Esophagus (tissue), 2 donors: ENCODE measurements around the gene PTPRN. TPM values are rescaled to one million over a fixed set of nuclear protein-coding genes. Genes with fewer than 3 reads are reported as not detected.
"Not testable (repeated sequence)": the region's sequence is repeated elsewhere in the genome, so short reads cannot be mapped to it uniquely, and the experiment has no call there.

ENCODE experiments used
- H3K27ac ChIP-seq, 2 donors: one replicate each; pipeline ENCODE4 v1.5.1; 2013; ENCODE audit warnings: low read depth in 2 of 2, mild to moderate bottlenecking in 2 of 2, inconsistent platforms in 1 of 2, low read length in 1 of 2, moderate library complexity in 1 of 2
- H3K27me3 ChIP-seq, 2 donors: one replicate each; pipeline ENCODE4 v1.6.1; 2013; ENCODE audit warnings: low read length in 2 of 2, control low read depth in 1 of 2, mild to moderate bottlenecking in 1 of 2; ENCODE audit not compliant: insufficient read depth in 2 of 2, control insufficient read depth in 1 of 2
- H3K36me3 ChIP-seq, 2 donors: one replicate each; pipeline ENCODE4 v1.6.1; 2013; ENCODE audit warnings: low read length in 1 of 2; ENCODE audit not compliant: control insufficient read depth in 2 of 2, insufficient read depth in 2 of 2
- H3K4me1 ChIP-seq, 2 donors: one replicate each; pipeline ENCODE4 v1.6.1; 2013; ENCODE audit warnings: low read length in 1 of 2; ENCODE audit not compliant: control insufficient read depth in 2 of 2, insufficient read depth in 2 of 2
- H3K4me3 ChIP-seq, 2 donors: one replicate each; pipeline ENCODE4 v1.5.1; 2013; ENCODE audit warnings: low read length in 2 of 2, mild to moderate bottlenecking in 2 of 2, low read depth in 1 of 2, moderate library complexity in 1 of 2
- H3K9me3 ChIP-seq, 2 donors: one replicate each; pipeline ENCODE4 v1.6.1; 2013; ENCODE audit warnings: mild to moderate bottlenecking in 2 of 2, low read depth in 1 of 2, low read length in 1 of 2, moderate library complexity in 1 of 2; ENCODE audit not compliant: control insufficient read depth in 2 of 2, insufficient read depth in 1 of 2
- WGBS, 2 donors: extraction: QIAGEN DNeasy Blood & Tissue Kit; methylation state at CpG; one replicate each; pipeline ENCODE4 v1.1.7; 2013; 5-methylcytosine and 5-hydroxymethylcytosine counted together
- polyA plus RNA-seq, 2 donors: library from polyadenylated mRNA; stranded (reverse); fragments of 200-250 nt; gene quantifications; one replicate each; pipeline ENCODE4 v1.2.3, GENCODE V29; 2013
- donor health status: healthy with polysubstance abuse.
- donor health status: Bipolar disorder and iron deficiency.

Gene PTPRN
- polyA plus RNA-seq, 2 donors, result 0.02 to 0.14 TPM

GRCh38 chr2:219312683-219313263 is 3.6 kb upstream of the PTPRN start:
- H3K4me1 ChIP-seq, H3K36me3 ChIP-seq, H3K4me3 ChIP-seq, H3K27me3 ChIP-seq, H3K27ac ChIP-seq, H3K9me3 ChIP-seq: not testable (repeated sequence)
- WGBS, 2 donors, result 90 to 91% methylated on average over 49 of the region's 49 CpGs

- H3K27ac ChIP-seq, result no peak overlapping the region
Observed at GRCh38 chr2:219308142-219309101, 779 bp downstream of the PTPRN start.

GRCh38 chr2:219306047-219306446 is 3.2 kb downstream of the PTPRN start:
- no peak overlapping the region for H3K4me3 ChIP-seq
- H3K4me1 ChIP-seq, result peaks cover 0 to 2% of the 10 kb centered on the region in 2 donors
- no peak overlapping the region for H3K27ac ChIP-seq
- H3K9me3 ChIP-seq, result no peaks in the 10 kb centered on the region
- no peaks in the 10 kb centered on the region for H3K36me3 ChIP-seq
- WGBS, 2 donors, result 80 to 84% methylated on average over 1 of the region's 1 CpG
- H3K27me3 ChIP-seq, result peaks cover 0 to 7% of the 10 kb centered on the region in 2 donors

More at GRCh38 chr2:219308142-219309101, 779 bp downstream of the PTPRN start:
- Histone ChIP-seq H3K4me3 (no peak overlapping the region), H3K9me3 (no peaks in the 10 kb centered on the region), H3K36me3 (no peaks in the 10 kb centered on the region), H3K4me1 (peaks cover 0 to 2% of the 10 kb centered on the region in 2 donors), H3K27me3 (peaks cover 0 to 7% of the 10 kb centered on the region in 2 donors)
- WGBS, 2 donors, result 7 to 10% methylated on average over 39 to 45 of the region's 45 CpGs

- no peaks in the 10 kb centered on the region for H3K9me3 ChIP-seq
- no peak overlapping the region for H3K27ac ChIP-seq
- H3K36me3 ChIP-seq, result no peaks in the 10 kb centered on the region
- peaks cover 0 to 2% of the 10 kb centered on the region in 2 donors for H3K4me1 ChIP-seq
- H3K4me3 ChIP-seq, result no peak overlapping the region
- H3K27me3 ChIP-seq, result no peaks in the 10 kb centered on the region
- 50 to 53% methylated on average over 2 of the region's 2 CpGs for WGBS, 2 donors
Observed at GRCh38 chr2:219304223-219304622, 5.0 kb downstream of the PTPRN start.

- no peaks in the 10 kb centered on the region for H3K27me3 ChIP-seq
- H3K36me3 ChIP-seq, result no peaks in the 10 kb centered on the region
- 65 to 68% methylated on average over 11 of the region's 11 CpGs for WGBS, 2 donors
- peaks cover 0 to 3% of the 10 kb centered on the region in 2 donors for H3K4me1 ChIP-seq
- no peak overlapping the region for H3K27ac ChIP-seq
- H3K4me3 ChIP-seq, result no peak overlapping the region
- no peaks in the 10 kb centered on the region for H3K9me3 ChIP-seq
Observed at GRCh38 chr2:219302412-219302968, 6.7 kb downstream of the PTPRN start.

- H3K36me3 ChIP-seq, result no peaks in the 10 kb centered on the region
- no peaks in the 10 kb centered on the region for H3K27me3 ChIP-seq
- H3K27ac ChIP-seq, result no peak overlapping the region
- peaks cover 0 to 3% of the 10 kb centered on the region in 2 donors for H3K4me1 ChIP-seq
- no peaks in the 10 kb centered on the region for H3K9me3 ChIP-seq
- 61 to 66% methylated on average over 5 of the region's 5 CpGs for WGBS, 2 donors
- no peak overlapping the region for H3K4me3 ChIP-seq
Observed at GRCh38 chr2:219300022-219300421, 9.2 kb downstream of the PTPRN start.

GRCh38 chr2:219299372-219299760 is 9.8 kb downstream of the PTPRN start:
- H3K9me3 ChIP-seq, result no peaks in the 10 kb centered on the region
- H3K36me3 ChIP-seq, result no peaks in the 10 kb centered on the region
- no peaks in the 10 kb centered on the region for H3K27me3 ChIP-seq
- WGBS, 2 donors, result 74 to 75% methylated on average over 6 of the region's 6 CpGs
- peaks cover 0 to 3% of the 10 kb centered on the region in 2 donors for H3K4me1 ChIP-seq
- H3K4me3 ChIP-seq, result no peak overlapping the region
- no peak overlapping the region for H3K27ac ChIP-seq

GRCh38 chr2:219298759-219299371 is 10.3 kb downstream of the PTPRN start:
- Histone ChIP-seq H3K27me3 (no peaks in the 10 kb centered on the region), H3K4me1 (peaks cover 0 to 3% of the 10 kb centered on the region in 2 donors), H3K4me3 (no peak overlapping the region), H3K36me3 (no peaks in the 10 kb centered on the region), H3K27ac (no peak overlapping the region), H3K9me3 (no peaks in the 10 kb centered on the region)
- WGBS, 2 donors, result 16 to 20% methylated on average over 15 of the region's 15 CpGs

- 80 to 82% methylated on average over 14 of the region's 14 CpGs for whole genome bisulfite sequencing, 2 donors
- Histone ChIP-seq H3K27me3 (no peaks in the 10 kb centered on the region), H3K4me1 (peaks cover 0 to 3% of the 10 kb centered on the region in 2 donors)
Observed at GRCh38 chr2:219297766-219298456, 11.3 kb downstream of the PTPRN start.

More at GRCh38 chr2:219297766-219298456, 11.3 kb downstream of the PTPRN start:
- H3K4me3 ChIP-seq, result no peak overlapping the region
- no peaks in the 10 kb centered on the region for H3K36me3 ChIP-seq
- no peak overlapping the region for H3K27ac ChIP-seq
- no peaks in the 10 kb centered on the region for H3K9me3 ChIP-seq
